Activated T-cell treated with anti-CD3 and anti-CD28 coated beads, Interleukin-2, amount 50 U/mL, for 24 hours (primary cell): Measurements from ENCODE around the gene OSBPL10.

Experiments used
- DNase-seq: peaks from one replicate; pipeline ENCODE4 v3.0.0-alpha.2; 2020
- H3K27ac Mint-ChIP-seq: 2 replicates; pipeline ENCODE4 v1.8.0; 2020; ENCODE audit warnings: mild to moderate bottlenecking, mixed read lengths
- H3K27me3 Mint-ChIP-seq: 2 replicates; pipeline ENCODE4 v1.8.0; 2020; ENCODE audit warnings: mixed read lengths
- H3K36me3 Mint-ChIP-seq: 2 replicates; pipeline ENCODE4 v1.8.0; 2020; ENCODE audit warnings: low read depth, mixed read lengths
- H3K4me1 Mint-ChIP-seq: 2 replicates; pipeline ENCODE4 v1.8.0; 2020; ENCODE audit warnings: low read depth, mixed read lengths
- H3K4me3 Mint-ChIP-seq: 2 replicates; pipeline ENCODE4 v1.8.0; 2020; ENCODE audit warnings: mild to moderate bottlenecking, moderate library complexity, mixed read lengths
- H3K9me3 Mint-ChIP-seq: 2 replicates; pipeline ENCODE4 v1.8.0; 2020; ENCODE audit warnings: mixed read lengths

OSBPL10 gene

DNA sequence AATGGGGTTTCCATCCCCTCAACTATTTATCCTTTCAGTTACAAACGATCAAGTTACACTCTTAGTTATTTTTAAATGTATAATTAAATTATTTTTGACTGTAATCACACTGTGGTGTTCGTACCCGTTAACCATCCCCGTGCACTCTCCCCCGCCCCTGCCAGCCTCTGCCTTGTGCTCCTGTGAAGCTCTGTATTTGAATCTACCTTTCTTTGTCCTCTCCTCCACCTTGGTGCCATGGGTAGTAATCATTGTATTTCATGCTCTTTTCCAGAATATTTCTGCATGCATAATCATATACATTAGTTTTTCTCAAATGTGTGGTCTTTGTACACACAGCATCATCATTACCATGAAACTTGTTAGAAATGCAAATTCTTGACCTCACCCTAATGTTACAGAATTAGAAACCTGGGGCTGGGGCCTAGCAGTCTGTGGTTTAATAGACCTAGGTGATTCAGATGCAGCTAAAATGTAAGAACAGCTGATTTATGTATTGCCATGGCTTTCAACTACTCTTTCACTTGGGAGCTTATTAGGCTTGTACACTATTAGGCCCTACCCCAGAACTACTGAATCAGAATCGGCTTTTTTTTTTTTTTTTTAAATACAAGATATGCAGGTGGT is 356.9 kb downstream of the OSBPL10 start:
- Mint-ChIP-seq H3K4me3 (no peak overlapping the region), H3K36me3 (peaks cover 92% of the 10 kb centered on the region), H3K27ac (no peak overlapping the region), H3K4me1 (peaks cover 32% of the 10 kb centered on the region), H3K9me3 (no peaks in the 10 kb centered on the region), H3K27me3 (no peaks in the 10 kb centered on the region)
- DNase-seq, result no peak

GRCh38 chr3:31622636-31623288 is 358.3 kb downstream of the OSBPL10 start:
- Mint-ChIP-seq H3K4me3 (no peak overlapping the region), H3K9me3 (no peaks in the 10 kb centered on the region), H3K27me3 (no peaks in the 10 kb centered on the region), H3K4me1 (peaks cover 24% of the 10 kb centered on the region), H3K36me3 (peaks cover 90% of the 10 kb centered on the region), H3K27ac (peak overlapping the region; percentile 47)
- DNase-seq, result no peak

DNA sequence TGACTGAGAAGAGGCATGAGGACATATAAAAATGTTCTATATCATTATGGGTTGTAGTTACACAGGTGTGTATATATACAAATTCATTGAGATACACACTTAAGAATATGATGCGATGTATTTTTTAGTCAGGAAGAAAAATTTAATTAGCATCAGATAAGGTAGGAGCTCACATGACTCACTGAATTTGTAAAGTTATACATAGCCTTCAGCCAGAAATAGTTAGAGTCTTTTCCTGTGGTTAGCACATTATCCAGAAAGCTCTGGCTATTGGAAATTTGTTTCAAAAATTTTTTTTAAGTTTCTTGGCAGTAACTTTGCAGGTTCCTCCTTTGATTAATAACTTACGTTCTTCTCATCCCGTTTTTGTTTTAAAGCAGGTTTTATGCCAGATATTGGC is 359.7 kb downstream of the OSBPL10 start:
- Mint-ChIP-seq H3K9me3 (no peaks in the 10 kb centered on the region), H3K27me3 (no peaks in the 10 kb centered on the region), H3K4me1 (peaks cover 28% of the 10 kb centered on the region), H3K27ac (no peak overlapping the region), H3K36me3 (peaks cover 89% of the 10 kb centered on the region), H3K4me3 (no peak overlapping the region)
- DNase-seq, result no peak

DNA sequence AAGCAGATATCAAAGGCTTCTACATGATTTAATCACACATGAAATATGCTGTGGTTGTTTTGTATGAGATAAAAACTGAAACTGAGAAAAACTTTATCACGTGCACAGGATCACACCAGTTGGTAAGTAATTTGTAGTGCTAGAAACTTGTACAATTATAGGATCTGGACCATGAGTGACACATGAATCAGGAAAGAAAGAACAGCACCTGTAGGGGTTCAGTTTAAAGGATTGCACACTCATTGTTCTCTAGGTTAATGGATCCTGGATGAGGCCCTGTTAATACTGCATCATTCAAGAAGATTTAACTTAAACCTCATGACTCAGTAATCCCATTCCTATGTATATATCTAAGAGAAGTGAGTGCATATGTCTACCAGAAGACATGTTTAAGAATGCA is 360.4 kb downstream of the OSBPL10 start:
- H3K27ac Mint-ChIP-seq, result peak overlapping the region; percentile 50
- DNase-seq, result no peak
- no peaks in the 10 kb centered on the region for H3K9me3 Mint-ChIP-seq
- H3K4me1 Mint-ChIP-seq, result peaks cover 34% of the 10 kb centered on the region
- H3K36me3 Mint-ChIP-seq, result peaks cover 89% of the 10 kb centered on the region
- no peak overlapping the region for H3K4me3 Mint-ChIP-seq
- no peaks in the 10 kb centered on the region for H3K27me3 Mint-ChIP-seq

DNA sequence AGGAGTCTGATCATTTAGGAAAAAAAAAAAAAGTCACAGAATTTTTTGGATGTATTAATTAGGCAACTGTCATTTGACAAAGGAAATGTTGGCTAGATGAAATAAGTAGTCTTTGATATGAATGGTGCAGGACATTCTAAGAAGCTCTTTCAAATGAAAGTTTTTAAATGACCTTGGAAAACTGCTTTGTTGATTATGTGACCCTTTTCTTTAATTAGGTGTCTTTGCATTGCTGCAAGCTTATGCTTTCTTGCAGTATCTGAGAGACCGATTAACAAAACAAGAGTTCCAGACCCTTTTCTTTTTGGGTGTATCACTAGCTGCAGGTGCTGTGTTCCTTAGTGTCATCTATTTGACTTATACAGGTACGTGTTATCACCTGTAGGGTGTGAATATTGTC is 364.4 kb downstream of the OSBPL10 start:
- Mint-ChIP-seq H3K36me3 (peaks cover 83% of the 10 kb centered on the region), H3K4me3 (no peak overlapping the region), H3K4me1 (peaks cover 59% of the 10 kb centered on the region), H3K9me3 (no peaks in the 10 kb centered on the region), H3K27ac (no peak overlapping the region), H3K27me3 (no peaks in the 10 kb centered on the region)
- DNase-seq, result no peak

- no peak overlapping the region for H3K27ac Mint-ChIP-seq
- peaks cover 74% of the 10 kb centered on the region for H3K36me3 Mint-ChIP-seq
- H3K4me1 Mint-ChIP-seq, result peaks cover 57% of the 10 kb centered on the region
- no peak for DNase-seq
- no peaks in the 10 kb centered on the region for H3K9me3 Mint-ChIP-seq
- no peaks in the 10 kb centered on the region for H3K27me3 Mint-ChIP-seq
- no peak overlapping the region for H3K4me3 Mint-ChIP-seq
Observed at GRCh38 chr3:31615071-31615875, 365.8 kb downstream of the OSBPL10 start.

DNA sequence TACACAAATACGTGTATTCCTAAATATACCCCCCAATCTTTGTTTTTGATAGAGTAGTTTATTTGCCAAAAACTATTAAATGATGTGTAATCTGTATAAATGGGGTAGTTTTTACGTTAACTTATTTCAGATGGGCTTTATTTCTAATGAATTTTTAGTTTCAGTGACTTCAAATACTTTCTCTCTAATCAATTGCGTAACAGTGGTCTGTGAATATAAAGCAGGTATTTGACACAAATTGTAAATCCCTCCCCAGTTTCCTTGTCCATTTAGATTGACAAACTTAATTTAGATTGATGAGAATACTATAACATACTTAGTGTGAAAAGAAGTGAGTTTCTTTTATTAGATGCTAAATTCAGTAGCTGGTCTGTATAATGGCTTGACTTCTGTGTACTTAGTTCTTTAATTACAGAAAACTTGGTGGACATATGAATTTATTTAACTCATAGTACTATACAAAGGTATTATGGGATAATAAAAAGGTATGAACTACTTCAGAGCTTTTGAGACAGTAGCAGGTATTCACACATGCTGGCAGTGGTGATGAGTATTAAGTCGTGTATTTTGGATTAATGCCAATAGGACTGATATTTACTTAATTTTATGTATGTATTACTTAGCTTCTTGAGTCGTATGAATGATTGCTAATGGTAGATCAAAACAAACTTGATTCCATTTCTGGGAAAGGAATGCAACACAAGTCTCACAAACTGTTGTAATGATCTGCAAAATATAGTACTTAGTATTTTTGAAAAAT is 366.7 kb downstream of the OSBPL10 start:
- H3K4me3 Mint-ChIP-seq, result no peak overlapping the region
- no peaks in the 10 kb centered on the region for H3K27me3 Mint-ChIP-seq
- H3K36me3 Mint-ChIP-seq, result peaks cover 77% of the 10 kb centered on the region
- DNase-seq, result no peak
- H3K27ac Mint-ChIP-seq, result no peak overlapping the region
- peaks cover 60% of the 10 kb centered on the region for H3K4me1 Mint-ChIP-seq
- H3K9me3 Mint-ChIP-seq, result no peaks in the 10 kb centered on the region

DNA sequence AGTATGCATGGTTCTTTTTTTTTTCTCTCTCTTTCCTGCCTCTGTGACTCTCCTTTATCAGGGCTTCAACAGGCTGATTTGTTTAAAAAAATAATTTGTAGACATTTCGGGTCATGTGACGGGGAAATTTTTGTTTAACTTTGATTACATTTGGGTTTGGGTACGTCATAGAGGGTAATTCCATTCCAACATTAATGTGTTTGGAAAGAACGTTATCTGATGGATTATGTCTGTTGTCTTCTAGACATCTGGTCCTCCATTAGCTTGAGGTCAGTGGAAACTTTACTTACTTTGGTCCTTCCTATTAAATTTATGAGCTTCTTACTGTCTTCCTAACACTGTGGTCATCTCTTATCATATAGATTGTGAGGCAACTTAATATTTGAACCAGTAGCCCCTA is 367.4 kb downstream of the OSBPL10 start:
- H3K4me1 Mint-ChIP-seq, result peaks cover 63% of the 10 kb centered on the region
- H3K9me3 Mint-ChIP-seq, result no peaks in the 10 kb centered on the region
- peaks cover 77% of the 10 kb centered on the region for H3K36me3 Mint-ChIP-seq
- H3K4me3 Mint-ChIP-seq, result no peak overlapping the region
- no peak for DNase-seq
- H3K27me3 Mint-ChIP-seq, result no peaks in the 10 kb centered on the region
- no peak overlapping the region for H3K27ac Mint-ChIP-seq

DNA sequence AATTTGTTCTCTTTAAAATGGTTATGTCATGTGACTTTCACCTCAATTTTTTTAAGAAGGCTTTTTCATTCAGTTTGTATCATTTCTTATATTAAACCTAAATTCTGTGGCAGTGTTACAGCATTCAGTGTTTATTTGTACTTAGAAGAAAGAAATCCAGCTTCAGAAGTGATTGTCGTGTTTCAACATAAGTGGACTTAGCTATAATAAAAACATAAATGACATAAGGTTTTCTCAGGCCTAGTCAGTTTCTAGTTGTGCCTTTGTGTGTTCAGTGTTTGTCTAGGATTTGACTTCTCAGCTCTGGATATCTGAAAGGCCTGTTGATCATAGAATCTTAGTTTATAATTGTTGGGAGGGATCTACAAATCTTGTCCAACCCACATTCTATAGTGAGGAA is 367.9 kb downstream of the OSBPL10 start:
- H3K27me3 Mint-ChIP-seq, result no peaks in the 10 kb centered on the region
- no peak overlapping the region for H3K4me3 Mint-ChIP-seq
- H3K9me3 Mint-ChIP-seq, result no peaks in the 10 kb centered on the region
- no peak for DNase-seq
- H3K36me3 Mint-ChIP-seq, result peaks cover 78% of the 10 kb centered on the region
- peaks cover 68% of the 10 kb centered on the region for H3K4me1 Mint-ChIP-seq
- no peak overlapping the region for H3K27ac Mint-ChIP-seq
